Measurements from ENCODE around the gene CYB561D1.

GRCh38 chr1:109502364-109502851, 8.5 kb downstream of the CYB561D1 start:
- TF ChIP-seq ZNF384 (IDR thresholded peaks at IDR 0.05) (no peak), FOXK2 (IDR thresholded peaks at IDR 0.05) (no peak)
